Gastroesophageal sphincter (tissue), 4 donors: ENCODE results near the gene ELAVL3. TPM values are rescaled to one million over a fixed set of nuclear protein-coding genes. Genes with fewer than 3 reads are reported as not detected.

ENCODE experiments used
- ATAC-seq: fragments of 150-250 bp; one replicate; pipeline ENCODE4 v1.9.1; 2016; ENCODE audit warnings: mild to moderate bottlenecking, moderate library complexity
- H3K27ac ChIP-seq, 4 donors: fragments of 200-600 bp; sonication (generic) in 3 of 4; 1 replicate in 3 of 4; 2 replicates in 1 of 4; pipeline ENCODE4 v1.5.1; 2016 to 2019
- H3K27me3 ChIP-seq: fragments of 200-600 bp; sonication (generic); one replicate; pipeline ENCODE4 v1.5.1; 2019
- H3K36me3 ChIP-seq, 2 donors: fragments of 200-600 bp; sonication (generic); one replicate each; pipeline ENCODE4 v1.5.1; 2019; ENCODE audit warnings: control low read depth in 1 of 2
- H3K4me1 ChIP-seq, 3 donors: fragments of 200-600 bp; sonication (generic); 1 replicate in 2 of 3; 2 replicates in 1 of 3; pipeline ENCODE4 v1.5.1; 2016 to 2019; ENCODE audit warnings: control low read depth in 2 of 3
- H3K4me3 ChIP-seq, 2 donors: fragments of 200-600 bp; sonication (generic); one replicate each; pipeline ENCODE4 v1.5.1; 2019; ENCODE audit warnings: mild to moderate bottlenecking in 1 of 2, moderate library complexity in 1 of 2
- H3K9me3 ChIP-seq, 3 donors: fragments of 200-600 bp; sonication (generic); one replicate each; pipeline ENCODE4 v1.5.1; 2017 to 2019; ENCODE audit warnings: control low read depth in 2 of 3
- EP300 ChIP-seq: sonication (generic); formaldehyde crosslinking; IDR thresholded peaks from one replicate; pipeline ENCODE4 v1.6.1; 2017; ENCODE audit warnings: antibody characterized with exemption, mild to moderate bottlenecking
- POLR2A ChIP-seq, 2 donors: fragments of 450-650 bp; IDR thresholded peaks; one replicate each; pipeline ENCODE4 v1.6.1; 2017; ENCODE audit warnings: antibody characterized with exemption in 2 of 2, mild to moderate bottlenecking in 2 of 2, moderate library complexity in 1 of 2
- POLR2AphosphoS5 ChIP-seq: sonication (generic); formaldehyde crosslinking; IDR thresholded peaks from one replicate; pipeline ENCODE4 v1.6.1; 2017; ENCODE audit warnings: antibody characterized with exemption
- WGBS, 2 donors: methylation state at CpG; one replicate each; pipeline ENCODE4 v1.1.5; 2018; ENCODE audit warnings: low coverage in 1 of 2; 5-methylcytosine and 5-hydroxymethylcytosine counted together
- total RNA-seq, 4 donors: library from RNA; depleted of rRNA; stranded (reverse); fragments of >200 nt; gene quantifications; one replicate each; pipeline ENCODE4 v1.1.0, GENCODE V29; 2016
- TF ChIP-seq, protein P1 (sequence below), 4 experiments: fragments of 200-600 bp in 2 of 4; fragments of 450-650 bp in 2 of 4; sonication (generic) in 1 of 4; IDR thresholded peaks; one replicate each; pipeline ENCODE4 v1.5.1; 2017 to 2019; ENCODE audit warnings: antibody characterized with exemption in 4 of 4, mild to moderate bottlenecking in 2 of 4, moderate library complexity in 2 of 4

The ELAVL3 gene
- total RNA-seq, 4 donors from 2014 or later: 0.04 to 3.3 (median 0.27) TPM; not detected in 1

GRCh38 chr19:11489378-11489777 is 8.5 kb upstream of the ELAVL3 start:
- H3K4me3 ChIP-seq: no peak overlapping the region
- H3K27me3 ChIP-seq: peaks cover 31% of the 10 kb centered on the region
- peaks cover 0 to 97% of the 10 kb centered on the region in 2 donors for H3K36me3 ChIP-seq
- H3K4me1 ChIP-seq: no peaks in the 10 kb centered on the region
- ATAC-seq: no peak
- WGBS, 2 donors: 100% methylated on average over 2 of the region's 7 CpGs; no CpG with 5 or more reads in 1 of the 2 donors
- H3K9me3 ChIP-seq: no peaks in the 10 kb centered on the region
- no peak for TF ChIP-seq POLR2AphosphoS5
- TF ChIP-seq, protein P1, sequence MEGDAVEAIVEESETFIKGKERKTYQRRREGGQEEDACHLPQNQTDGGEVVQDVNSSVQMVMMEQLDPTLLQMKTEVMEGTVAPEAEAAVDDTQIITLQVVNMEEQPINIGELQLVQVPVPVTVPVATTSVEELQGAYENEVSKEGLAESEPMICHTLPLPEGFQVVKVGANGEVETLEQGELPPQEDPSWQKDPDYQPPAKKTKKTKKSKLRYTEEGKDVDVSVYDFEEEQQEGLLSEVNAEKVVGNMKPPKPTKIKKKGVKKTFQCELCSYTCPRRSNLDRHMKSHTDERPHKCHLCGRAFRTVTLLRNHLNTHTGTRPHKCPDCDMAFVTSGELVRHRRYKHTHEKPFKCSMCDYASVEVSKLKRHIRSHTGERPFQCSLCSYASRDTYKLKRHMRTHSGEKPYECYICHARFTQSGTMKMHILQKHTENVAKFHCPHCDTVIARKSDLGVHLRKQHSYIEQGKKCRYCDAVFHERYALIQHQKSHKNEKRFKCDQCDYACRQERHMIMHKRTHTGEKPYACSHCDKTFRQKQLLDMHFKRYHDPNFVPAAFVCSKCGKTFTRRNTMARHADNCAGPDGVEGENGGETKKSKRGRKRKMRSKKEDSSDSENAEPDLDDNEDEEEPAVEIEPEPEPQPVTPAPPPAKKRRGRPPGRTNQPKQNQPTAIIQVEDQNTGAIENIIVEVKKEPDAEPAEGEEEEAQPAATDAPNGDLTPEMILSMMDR (IDR thresholded peaks at IDR 0.05): no peak
- no peak for TF ChIP-seq EP300
- TF ChIP-seq POLR2A (IDR thresholded peaks at IDR 0.05): no peak
- no peak overlapping the region for H3K27ac ChIP-seq

DNA sequence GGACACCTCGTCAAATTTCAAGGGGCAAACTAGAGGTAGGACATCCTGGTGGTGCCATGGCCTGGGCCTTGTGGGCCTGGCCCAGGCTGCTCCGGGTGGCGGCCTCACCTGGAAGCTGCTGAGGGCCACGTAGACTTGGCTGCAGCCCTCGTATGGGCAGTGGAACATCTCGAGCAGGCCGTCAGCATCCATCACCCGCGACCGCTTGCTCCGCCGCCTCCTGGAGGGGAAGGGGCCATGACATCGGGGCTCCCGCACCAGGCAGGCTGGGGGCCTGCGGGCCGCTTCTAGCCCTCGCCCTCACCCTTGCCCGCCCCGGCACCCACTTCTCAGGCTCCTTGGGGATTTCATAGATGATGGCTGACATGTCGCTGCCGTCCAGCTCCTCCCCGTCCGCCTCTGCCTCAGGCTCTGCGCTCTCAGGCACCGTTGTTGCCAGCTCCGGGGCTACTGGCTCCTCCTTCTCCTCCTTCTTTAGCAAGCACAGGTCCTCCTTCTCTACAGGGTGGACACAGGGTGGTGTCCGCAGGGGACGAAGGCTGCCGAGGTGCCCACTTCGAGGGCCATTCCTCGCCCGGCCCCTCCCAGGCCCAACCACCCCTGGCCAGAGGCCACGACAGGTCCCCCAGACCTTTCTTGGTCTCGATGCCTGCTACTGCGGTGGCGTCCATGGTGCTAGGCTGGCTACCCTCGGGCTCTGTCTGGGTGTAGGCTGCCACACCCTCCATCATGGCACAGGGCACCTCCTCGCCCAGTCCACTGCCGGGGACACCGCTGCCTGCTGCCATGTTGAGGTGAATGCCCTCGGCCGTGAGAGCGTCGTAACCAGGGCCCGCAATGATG is 6.0 kb upstream of the ELAVL3 start:
- Histone ChIP-seq H3K4me3 (no peak overlapping the region), H3K27me3 (peaks cover 56% of the 10 kb centered on the region), H3K36me3 (peaks cover 0 to 86% of the 10 kb centered on the region in 2 donors), H3K4me1 (peaks cover 0 to 15% (median 12%) of the 10 kb centered on the region in 3 donors), H3K9me3 (no peaks in the 10 kb centered on the region), H3K27ac (no peak overlapping the region)
- ATAC-seq: no peak
- 90 to 94% methylated on average over 2 to 12 of the region's 45 CpGs for WGBS, 2 donors
- no peak for TF ChIP-seq POLR2A (IDR thresholded peaks at IDR 0.05)

DNA sequence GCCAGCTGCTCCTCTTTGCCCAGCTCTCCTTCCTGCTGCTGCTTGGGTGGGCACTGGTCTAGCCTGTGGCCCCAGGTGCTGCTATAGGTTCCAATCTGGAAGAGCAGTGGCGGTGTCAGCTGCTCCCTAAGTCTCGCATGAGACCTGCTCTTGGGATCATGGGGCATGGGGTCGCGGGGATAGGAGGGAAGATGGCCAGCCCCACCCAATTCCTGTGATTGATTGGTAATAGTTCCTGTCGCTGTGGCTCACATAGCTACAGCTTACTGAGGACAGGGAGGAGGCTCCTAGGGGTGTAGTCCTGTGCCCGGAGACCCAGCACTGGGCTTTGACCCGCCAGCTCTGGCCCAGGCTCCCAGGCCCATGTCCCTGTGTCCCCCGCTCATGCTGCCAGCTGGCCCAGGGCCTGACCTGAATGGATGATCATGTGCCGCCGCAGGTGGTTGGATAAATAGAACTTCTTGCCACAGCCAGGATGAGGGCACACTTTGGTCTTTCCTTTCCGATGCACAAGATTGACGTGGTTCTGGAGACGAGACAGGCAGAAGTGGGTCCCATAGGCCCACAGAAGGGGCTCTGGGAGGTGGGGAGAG is 4.5 kb upstream of the ELAVL3 start:
- 90 to 96% methylated on average over 2 to 4 of the region's 13 CpGs for WGBS, 2 donors
- Histone ChIP-seq H3K27ac (no peak overlapping the region), H3K27me3 (peaks cover 72% of the 10 kb centered on the region), H3K4me3 (no peak overlapping the region), H3K9me3 (no peaks in the 10 kb centered on the region), H3K4me1 (peaks cover 0 to 31% (median 15%) of the 10 kb centered on the region in 3 donors), H3K36me3 (peaks cover 0 to 71% of the 10 kb centered on the region in 2 donors)
- TF ChIP-seq POLR2A (IDR thresholded peaks at IDR 0.05): no peak
- no peak for TF ChIP-seq POLR2AphosphoS5
- no peak for TF ChIP-seq EP300
- TF ChIP-seq, protein P1 (IDR thresholded peaks at IDR 0.05): no peak
- ATAC-seq: no peak

DNA sequence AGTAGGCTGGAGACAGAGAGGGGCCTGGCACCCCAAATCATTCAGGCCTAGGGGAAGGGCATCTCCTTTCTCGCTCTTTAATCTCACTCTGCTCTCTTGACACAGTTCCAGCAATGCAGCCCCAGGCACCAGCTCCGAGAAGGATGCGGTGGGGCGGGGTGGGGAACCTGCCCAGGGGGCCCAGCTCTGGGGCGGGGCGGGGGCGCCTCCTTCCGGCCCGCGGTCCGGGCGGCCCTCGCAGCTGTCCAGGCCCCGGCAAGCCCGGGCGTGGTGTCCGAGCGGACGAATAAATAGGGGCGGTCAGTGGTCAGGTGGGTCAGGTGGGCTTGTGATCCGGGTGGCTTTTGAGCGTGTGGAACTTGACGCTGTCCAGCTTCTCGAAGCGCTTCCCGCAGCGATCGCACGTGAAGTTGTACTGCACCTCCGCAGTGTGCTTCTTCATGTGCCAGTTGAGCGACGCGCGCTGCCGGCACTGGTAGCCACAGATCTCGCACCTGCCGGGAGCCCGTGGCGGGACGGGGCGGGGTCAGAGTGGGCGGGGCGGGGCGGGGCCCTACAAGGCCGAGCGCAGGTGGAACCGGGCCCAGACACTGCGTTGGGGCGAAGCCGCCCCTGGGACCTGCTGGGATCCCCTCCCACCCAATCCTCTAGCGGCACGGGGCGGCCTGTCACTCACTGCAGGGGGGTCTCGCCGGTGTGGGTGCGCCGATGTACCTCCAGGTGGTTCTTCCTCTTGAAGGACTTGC is 2.7 kb upstream of the ELAVL3 start:
- H3K4me1 ChIP-seq: peaks cover 3 to 42% (median 24%) of the 10 kb centered on the region in 3 donors
- H3K36me3 ChIP-seq: peaks cover 0 to 53% of the 10 kb centered on the region in 2 donors
- H3K4me3 ChIP-seq: no peak overlapping the region
- peaks cover 86% of the 10 kb centered on the region for H3K27me3 ChIP-seq
- 100% methylated on average over 1 of the region's 57 CpGs; no CpG with 5 or more reads in 1 of the 2 donors for WGBS, 2 donors
- no peak overlapping the region for H3K27ac ChIP-seq
- TF ChIP-seq POLR2AphosphoS5 (no peak), EP300 (no peak)
- ATAC-seq: no peak
- H3K9me3 ChIP-seq: peaks cover 0 to 5% (median 0%) of the 10 kb centered on the region in 3 donors

- H3K27ac ChIP-seq: peak overlapping the region in 1 of 4 donors; percentile 38
- H3K27me3 ChIP-seq: peaks cover 86% of the 10 kb centered on the region
- TF ChIP-seq, protein P1 (IDR thresholded peaks at IDR 0.05): peak in 3 of 4 experiments; percentile 96 to 97 (median 96)
- no peak for TF ChIP-seq EP300
- peak; percentile 11 for TF ChIP-seq POLR2AphosphoS5
- ATAC-seq: peak; percentile 83
- H3K36me3 ChIP-seq: peaks cover 0 to 42% of the 10 kb centered on the region in 2 donors
- peak overlapping the region in 1 of 2 donors; percentile 41 for H3K4me3 ChIP-seq
- WGBS, 2 donors: 7 to 19% methylated on average over 4 to 7 of the region's 58 CpGs
- peaks cover 0 to 5% (median 0%) of the 10 kb centered on the region in 3 donors for H3K9me3 ChIP-seq
- peaks cover 3 to 42% (median 24%) of the 10 kb centered on the region in 3 donors for H3K4me1 ChIP-seq
Measured at GRCh38 chr19:11482384-11483050, 1.7 kb upstream of the ELAVL3 start.
